GM18526 (cell line): ENCODE data around the gene RAB44.
A peak's percentile ranks its signal among the peaks of the same experiment; 100 is the strongest.

ENCODE experiments used
- POLR2A ChIP-seq: IDR thresholded peaks from 3 replicates; pipeline ENCODE4 v1.6.1; 2011; ENCODE audit not compliant: insufficient read length; ENCODE audit errors: extremely low read depth

RAB44 gene

GRCh38 chr6:36677753-36678487 is 19.7 kb upstream of the RAB44 start:
- TF ChIP-seq POLR2A, result no peak

GRCh38 chr6:36678488-36679042 is 19.1 kb upstream of the RAB44 start, which contains the start of gene CDKN1A:
Gene CDKN1A (plus strand): TSS chr6:36678714. CDS start chr6:36684102, 5,388 bp downstream.
- peak; percentile 99 for TF ChIP-seq POLR2A

GRCh38 chr6:36679043-36679833 is 18.4 kb upstream of the RAB44 start:
- TF ChIP-seq POLR2A, result no peak

- peak; percentile 35 for TF ChIP-seq POLR2A
Measured at GRCh38 chr6:36682328-36683144, 15.1 kb upstream of the RAB44 start.

GRCh38 chr6:36683145-36683655 is 14.4 kb upstream of the RAB44 start:
- TF ChIP-seq POLR2A, result no peak

- peak; percentile 34 for TF ChIP-seq POLR2A
Measured at GRCh38 chr6:36683656-36684446, 13.8 kb upstream of the RAB44 start.

GRCh38 chr6:36684447-36684812 is 13.2 kb upstream of the RAB44 start:
- no peak for TF ChIP-seq POLR2A

GRCh38 chr6:36685166-36685924 is 12.3 kb upstream of the RAB44 start:
- peak; percentile 24 for TF ChIP-seq POLR2A

GRCh38 chr6:36685926-36686667 is 11.5 kb upstream of the RAB44 start:
- TF ChIP-seq POLR2A, result peak; percentile 20

GRCh38 chr6:36686668-36687513 is 10.7 kb upstream of the RAB44 start:
- TF ChIP-seq POLR2A, result no peak

- TF ChIP-seq POLR2A, result no peak
Measured at GRCh38 chr6:36688063-36688738, 9.4 kb upstream of the RAB44 start.

- TF ChIP-seq POLR2A, result no peak
Measured at GRCh38 chr6:36688739-36689075, 8.9 kb upstream of the RAB44 start.

- no peak for TF ChIP-seq POLR2A
Measured at GRCh38 chr6:36691011-36691410, 6.6 kb upstream of the RAB44 start.
